K562 (cell line): Measurements from ENCODE around the gene CCDC106. TPM values are rescaled to one million over a fixed set of nuclear protein-coding genes. Genes with fewer than 3 reads are reported as not detected.

ENCODE experiments used
- CHCHD3 ChIP-seq: fragments of 250-450 bp; sonication (Bioruptor Pico); IDR thresholded peaks from 2 replicates; pipeline ENCODE4 v2.1.2; 2022; ENCODE audit warnings: mild to moderate bottlenecking
- CHD2 ChIP-seq: IDR thresholded peaks from 2 replicates; pipeline ENCODE4 v1.6.1; 2011; ENCODE audit warnings: low read depth, low read length
- JUND ChIP-seq, 2 experiments: IDR thresholded peaks; 2 replicates in 1 of 2; 3 replicates in 1 of 2; pipeline ENCODE4 v1.6.1; 2011; ENCODE audit warnings: borderline replicate concordance in 2 of 2, low read depth in 2 of 2, low read length in 2 of 2, improper control_type of control experiment in 1 of 2, missing biosample characterization in 1 of 2, missing genetic modification characterization in 1 of 2, missing genetic modification reagents in 1 of 2
- MTA2 ChIP-seq: fragments of 450-650 bp; IDR thresholded peaks from 2 replicates; pipeline ENCODE4 v1.6.1; 2016; ENCODE audit warnings: low read depth
- OTX1 ChIP-seq: fragments of 450-650 bp; formaldehyde crosslinking; IDR thresholded peaks from 2 replicates; pipeline ENCODE4 v1.4.0; 2022; ENCODE audit warnings: mild to moderate bottlenecking
- POLR3G ChIP-seq: IDR thresholded peaks from 2 replicates; pipeline ENCODE4 v1.6.1; 2011; ENCODE audit not compliant: insufficient read length, insufficient replicate concordance; ENCODE audit errors: extremely low read depth
- POU5F1 ChIP-seq: fragments of 150-350 bp; IDR thresholded peaks from 2 replicates; pipeline ENCODE4 v1.6.1; 2014; ENCODE audit warnings: borderline replicate concordance, low read length, low read depth, mild to moderate bottlenecking; ENCODE audit not compliant: partially characterized antibody
- XRCC3 ChIP-seq: fragments of 450-650 bp; IDR thresholded peaks from 2 replicates; pipeline ENCODE4 v1.6.1; 2017; ENCODE audit warnings: mild to moderate bottlenecking, moderate library complexity
- ZBED1 ChIP-seq: IDR thresholded peaks from 2 replicates; pipeline ENCODE4 v1.6.1; 2014
- ZNF561 ChIP-seq: fragments of 450-650 bp; formaldehyde crosslinking; conservative IDR thresholded peaks from 2 replicates; pipeline ENCODE4 v1.4.0; 2020; ENCODE audit warnings: mild to moderate bottlenecking, moderate library complexity
- ZNF830 ChIP-seq: fragments of 250-450 bp; sonication (Bioruptor Pico); IDR thresholded peaks from 2 replicates; pipeline ENCODE4 v1.5.0; 2021; ENCODE audit warnings: mild to moderate bottlenecking
- polyA plus RNA-seq, 8 experiments: library from polyadenylated mRNA; depleted of rRNA in 4 of 8; stranded (reverse) in 5 of 8; unstranded in 3 of 8; fragments of >200 nt; fragmentation: Nextera tagmentation in 2 of 8; fragmentation: Illumina TruSeq in 1 of 8; extraction: Ambion mirVana in 2 of 8; extraction: Trizol in 1 of 8; gene quantifications; 2 replicates each; pipeline versions ENCODE4 v1.2.1 to v1.2.3, GENCODE V29; 2011 to 2014; ENCODE audit warnings: inconsistent platforms in 1 of 8, missing spikeins in 1 of 8
- total RNA-seq, 7 experiments: library from RNA; depleted of rRNA in 6 of 7; stranded (reverse); fragments of >200 nt in 6 of 7; fragmentation: Illumina TruSeq in 2 of 7; extraction: Trizol in 2 of 7; gene quantifications; 2 replicates each; pipeline versions ENCODE4 v1.2.1 to v1.2.3, GENCODE V29; 2011 to 2021; ENCODE audit warnings: low replicate concordance in 1 of 7
- TF ChIP-seq, protein P1 (sequence below): fragments of 250-450 bp; sonication (Bioruptor Pico); IDR thresholded peaks from 2 replicates; pipeline ENCODE4 v1.8.0; 2021; ENCODE audit warnings: borderline replicate concordance, mild to moderate bottlenecking, moderate library complexity; ENCODE audit not compliant: poor library complexity, severe bottlenecking
- TF ChIP-seq, protein P2 (sequence below): fragments of 450-650 bp; formaldehyde crosslinking; IDR thresholded peaks from 2 replicates; pipeline ENCODE4 v1.4.0; 2020; ENCODE audit warnings: mild to moderate bottlenecking, moderate library complexity
- TF ChIP-seq, protein P3 (sequence below): sonication (generic); formaldehyde crosslinking; IDR thresholded peaks from 2 replicates; pipeline ENCODE4 v1.8.1; 2023; ENCODE audit warnings: missing genetic modification reagents, mild to moderate bottlenecking, borderline replicate concordance
- TF ChIP-seq, protein P4 (sequence below): fragments of 250-450 bp; sonication (Bioruptor Pico); IDR thresholded peaks from 2 replicates; pipeline ENCODE4 v1.9.0; 2021; ENCODE audit warnings: mild to moderate bottlenecking
- TF ChIP-seq, protein P5 (sequence below): fragments of 450-650 bp; formaldehyde crosslinking; IDR thresholded peaks from 2 replicates; pipeline ENCODE4 v1.4.0; 2020; ENCODE audit warnings: mild to moderate bottlenecking
- TF ChIP-seq, protein P6 (sequence below): IDR thresholded peaks from 2 replicates; pipeline ENCODE4 v1.6.1; 2014; ENCODE audit warnings: antibody characterized with exemption

CCDC106 gene
- total and polyA plus RNA-seq, 9 of the 15 experiments (the other 6 are each of a cell fraction or from before 2014, with no cell fraction given): 0.10 to 27.5 (median 15.0) TPM; not detected in 1

DNA sequence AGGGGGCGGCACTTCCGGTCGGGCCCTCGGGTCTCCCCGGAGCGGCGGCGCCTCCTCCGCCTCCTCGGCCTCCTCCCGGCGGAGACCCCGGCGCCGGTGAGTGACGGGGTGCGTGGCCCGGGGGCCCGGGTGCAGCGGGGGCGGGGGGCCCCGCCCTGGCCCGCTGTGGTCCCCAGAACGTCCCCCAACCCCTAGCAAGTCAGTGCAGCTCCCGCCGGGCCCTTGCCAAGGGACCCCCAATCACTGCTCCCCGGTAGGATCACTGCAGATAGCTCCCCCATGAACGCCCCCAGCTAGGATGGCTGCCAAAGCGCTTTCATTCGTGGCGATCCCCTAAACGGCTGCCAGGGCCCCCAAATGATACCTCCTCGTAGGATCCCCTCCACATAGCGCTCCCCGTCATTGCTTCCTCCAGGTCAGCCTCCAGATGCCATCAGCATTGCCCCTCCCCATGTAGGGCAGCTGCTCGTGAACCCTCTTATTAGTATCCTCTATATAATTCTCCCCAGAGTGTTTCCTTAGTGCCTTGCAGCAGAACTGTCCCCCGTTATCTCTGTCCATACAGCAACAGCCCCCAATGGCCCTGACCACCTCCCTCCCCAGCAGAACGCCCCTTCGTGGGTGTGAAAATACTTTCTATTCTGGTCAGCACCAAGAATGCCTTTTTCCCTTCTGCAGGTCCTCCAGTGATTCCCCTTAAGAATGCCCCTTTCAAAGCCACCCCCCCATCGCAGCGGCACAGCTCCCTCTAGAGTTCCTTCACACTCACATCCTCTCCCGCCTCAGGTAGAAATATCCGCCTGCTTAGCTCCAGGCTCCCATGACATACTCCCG, 42.2 kb upstream of the CCDC106 start, which contains the start of gene ZNF865 (continued):
- TF ChIP-seq, protein P1, sequence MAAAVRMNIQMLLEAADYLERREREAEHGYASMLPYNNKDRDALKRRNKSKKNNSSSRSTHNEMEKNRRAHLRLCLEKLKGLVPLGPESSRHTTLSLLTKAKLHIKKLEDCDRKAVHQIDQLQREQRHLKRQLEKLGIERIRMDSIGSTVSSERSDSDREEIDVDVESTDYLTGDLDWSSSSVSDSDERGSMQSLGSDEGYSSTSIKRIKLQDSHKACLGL (CRISPR knock-in tag): no peak
- TF ChIP-seq, protein P2, sequence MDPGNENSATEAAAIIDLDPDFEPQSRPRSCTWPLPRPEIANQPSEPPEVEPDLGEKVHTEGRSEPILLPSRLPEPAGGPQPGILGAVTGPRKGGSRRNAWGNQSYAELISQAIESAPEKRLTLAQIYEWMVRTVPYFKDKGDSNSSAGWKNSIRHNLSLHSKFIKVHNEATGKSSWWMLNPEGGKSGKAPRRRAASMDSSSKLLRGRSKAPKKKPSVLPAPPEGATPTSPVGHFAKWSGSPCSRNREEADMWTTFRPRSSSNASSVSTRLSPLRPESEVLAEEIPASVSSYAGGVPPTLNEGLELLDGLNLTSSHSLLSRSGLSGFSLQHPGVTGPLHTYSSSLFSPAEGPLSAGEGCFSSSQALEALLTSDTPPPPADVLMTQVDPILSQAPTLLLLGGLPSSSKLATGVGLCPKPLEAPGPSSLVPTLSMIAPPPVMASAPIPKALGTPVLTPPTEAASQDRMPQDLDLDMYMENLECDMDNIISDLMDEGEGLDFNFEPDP (CRISPR knock-in tag): no peak
- peak; percentile 0 for TF ChIP-seq POU5F1
- TF ChIP-seq, protein P3, sequence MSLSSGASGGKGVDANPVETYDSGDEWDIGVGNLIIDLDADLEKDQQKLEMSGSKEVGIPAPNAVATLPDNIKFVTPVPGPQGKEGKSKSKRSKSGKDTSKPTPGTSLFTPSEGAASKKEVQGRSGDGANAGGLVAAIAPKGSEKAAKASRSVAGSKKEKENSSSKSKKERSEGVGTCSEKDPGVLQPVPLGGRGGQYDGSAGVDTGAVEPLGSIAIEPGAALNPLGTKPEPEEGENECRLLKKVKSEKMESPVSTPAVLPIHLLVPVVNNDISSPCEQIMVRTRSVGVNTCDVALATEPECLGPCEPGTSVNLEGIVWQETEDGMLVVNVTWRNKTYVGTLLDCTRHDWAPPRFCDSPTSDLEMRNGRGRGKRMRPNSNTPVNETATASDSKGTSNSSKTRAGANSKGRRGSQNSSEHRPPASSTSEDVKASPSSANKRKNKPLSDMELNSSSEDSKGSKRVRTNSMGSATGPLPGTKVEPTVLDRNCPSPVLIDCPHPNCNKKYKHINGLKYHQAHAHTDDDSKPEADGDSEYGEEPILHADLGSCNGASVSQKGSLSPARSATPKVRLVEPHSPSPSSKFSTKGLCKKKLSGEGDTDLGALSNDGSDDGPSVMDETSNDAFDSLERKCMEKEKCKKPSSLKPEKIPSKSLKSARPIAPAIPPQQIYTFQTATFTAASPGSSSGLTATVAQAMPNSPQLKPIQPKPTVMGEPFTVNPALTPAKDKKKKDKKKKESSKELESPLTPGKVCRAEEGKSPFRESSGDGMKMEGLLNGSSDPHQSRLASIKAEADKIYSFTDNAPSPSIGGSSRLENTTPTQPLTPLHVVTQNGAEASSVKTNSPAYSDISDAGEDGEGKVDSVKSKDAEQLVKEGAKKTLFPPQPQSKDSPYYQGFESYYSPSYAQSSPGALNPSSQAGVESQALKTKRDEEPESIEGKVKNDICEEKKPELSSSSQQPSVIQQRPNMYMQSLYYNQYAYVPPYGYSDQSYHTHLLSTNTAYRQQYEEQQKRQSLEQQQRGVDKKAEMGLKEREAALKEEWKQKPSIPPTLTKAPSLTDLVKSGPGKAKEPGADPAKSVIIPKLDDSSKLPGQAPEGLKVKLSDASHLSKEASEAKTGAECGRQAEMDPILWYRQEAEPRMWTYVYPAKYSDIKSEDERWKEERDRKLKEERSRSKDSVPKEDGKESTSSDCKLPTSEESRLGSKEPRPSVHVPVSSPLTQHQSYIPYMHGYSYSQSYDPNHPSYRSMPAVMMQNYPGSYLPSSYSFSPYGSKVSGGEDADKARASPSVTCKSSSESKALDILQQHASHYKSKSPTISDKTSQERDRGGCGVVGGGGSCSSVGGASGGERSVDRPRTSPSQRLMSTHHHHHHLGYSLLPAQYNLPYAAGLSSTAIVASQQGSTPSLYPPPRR: no peak
- TF ChIP-seq, protein P4, sequence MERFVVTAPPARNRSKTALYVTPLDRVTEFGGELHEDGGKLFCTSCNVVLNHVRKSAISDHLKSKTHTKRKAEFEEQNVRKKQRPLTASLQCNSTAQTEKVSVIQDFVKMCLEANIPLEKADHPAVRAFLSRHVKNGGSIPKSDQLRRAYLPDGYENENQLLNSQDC (CRISPR knock-in tag): no peak
- TF ChIP-seq ZNF830 (CRISPR knock-in tag): no peak
- no peak for TF ChIP-seq ZBED1
- no peak for TF ChIP-seq XRCC3
- no peak; the same call in 1 of the 2 replicates for TF ChIP-seq CHD2
- TF ChIP-seq ZNF561 (CRISPR knock-in tag): no peak
- TF ChIP-seq, protein P5, sequence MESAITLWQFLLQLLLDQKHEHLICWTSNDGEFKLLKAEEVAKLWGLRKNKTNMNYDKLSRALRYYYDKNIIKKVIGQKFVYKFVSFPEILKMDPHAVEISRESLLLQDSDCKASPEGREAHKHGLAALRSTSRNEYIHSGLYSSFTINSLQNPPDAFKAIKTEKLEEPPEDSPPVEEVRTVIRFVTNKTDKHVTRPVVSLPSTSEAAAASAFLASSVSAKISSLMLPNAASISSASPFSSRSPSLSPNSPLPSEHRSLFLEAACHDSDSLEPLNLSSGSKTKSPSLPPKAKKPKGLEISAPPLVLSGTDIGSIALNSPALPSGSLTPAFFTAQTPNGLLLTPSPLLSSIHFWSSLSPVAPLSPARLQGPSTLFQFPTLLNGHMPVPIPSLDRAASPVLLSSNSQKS: no peak
- TF ChIP-seq, protein P6, sequence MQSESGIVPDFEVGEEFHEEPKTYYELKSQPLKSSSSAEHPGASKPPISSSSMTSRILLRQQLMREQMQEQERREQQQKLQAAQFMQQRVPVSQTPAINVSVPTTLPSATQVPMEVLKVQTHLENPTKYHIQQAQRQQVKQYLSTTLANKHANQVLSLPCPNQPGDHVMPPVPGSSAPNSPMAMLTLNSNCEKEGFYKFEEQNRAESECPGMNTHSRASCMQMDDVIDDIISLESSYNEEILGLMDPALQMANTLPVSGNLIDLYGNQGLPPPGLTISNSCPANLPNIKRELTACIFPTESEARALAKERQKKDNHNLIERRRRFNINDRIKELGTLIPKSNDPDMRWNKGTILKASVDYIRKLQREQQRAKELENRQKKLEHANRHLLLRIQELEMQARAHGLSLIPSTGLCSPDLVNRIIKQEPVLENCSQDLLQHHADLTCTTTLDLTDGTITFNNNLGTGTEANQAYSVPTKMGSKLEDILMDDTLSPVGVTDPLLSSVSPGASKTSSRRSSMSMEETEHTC: no peak; the same call in 1 of the 2 replicates
- TF ChIP-seq POLR3G: no peak
- 0 out of 2 replicates have a peak, but pooled peaks have one; percentile 55 for TF ChIP-seq OTX1 (CRISPR knock-in tag)
- TF ChIP-seq MTA2: no peak
- TF ChIP-seq CHCHD3 (CRISPR knock-in tag): no peak
- TF ChIP-seq JUND (IDR thresholded peaks at IDR 0.05; ENCODE audit: borderline replicate concordance, low read depth, low read length): 0 out of 2 replicates have a peak, but pooled peaks have one; percentile 21
- TF ChIP-seq JUND (tag; IDR thresholded peaks at IDR 0.05; ENCODE audit: borderline replicate concordance, low read depth, low read length): no peak
